Dendritic cell treated with granulocyte-macrophage colony-stimulating factor and Interleukin-4, amounts not matched to agents 40 ng/mL and 50 ng/mL, for 4 days (primary cell): ENCODE results near the gene TEP1.
"Not testable (repeated sequence)": the region's sequence is repeated elsewhere in the genome, so short reads cannot be mapped to it uniquely, and the experiment has no call there.

ENCODE experiments used
- H3K27ac Mint-ChIP-seq: one replicate; pipeline ENCODE4 v1.8.0; 2022; ENCODE audit warnings: mild to moderate bottlenecking, mixed read lengths
- H3K27me3 Mint-ChIP-seq: one replicate; pipeline ENCODE4 v1.8.0; 2022; ENCODE audit warnings: mild to moderate bottlenecking, mixed read lengths
- H3K36me3 Mint-ChIP-seq: one replicate; pipeline ENCODE4 v1.8.0; 2022; ENCODE audit warnings: low read depth, mixed read lengths
- H3K4me1 Mint-ChIP-seq: one replicate; pipeline ENCODE4 v1.8.0; 2022; ENCODE audit warnings: low read depth, mixed read lengths
- H3K4me3 Mint-ChIP-seq: one replicate; pipeline ENCODE4 v1.8.0; 2022; ENCODE audit warnings: mild to moderate bottlenecking, moderate library complexity, mixed read lengths
- H3K9me3 Mint-ChIP-seq: one replicate; pipeline ENCODE4 v1.8.0; 2022; ENCODE audit warnings: mixed read lengths
- intact Hi-C: fragments of 100-400 bp; cut with micrococcal nuclease; formaldehyde crosslinking; loops from one replicate; pipeline ENCODE4 v1.15.0; 2022

TEP1 gene

GRCh38 chr14:20412876-20413743, at the start of gene TEP1:
TSS of gene TEP1 (minus strand) at chr14:20413501. CDS start at chr14:20408439, 5,062 bp downstream.
- Mint-ChIP-seq H3K36me3 (peaks cover 41% of the 10 kb centered on the region), H3K27me3 (no peaks in the 10 kb centered on the region), H3K4me1 (peaks cover 44% of the 10 kb centered on the region), H3K27ac (peak within 1 kb of the TSS; percentile 92), H3K9me3 (no peaks in the 10 kb centered on the region), H3K4me3 (peak within 1 kb of the TSS; percentile 95)
- intact Hi-C loops, result loop anchor here (2.0 to 10.0 kb wide), 4 partner anchors 42 to 274 kb away; partner anchors contain the start of genes ANG, APEX1, OSGEP and PARP2

DNA sequence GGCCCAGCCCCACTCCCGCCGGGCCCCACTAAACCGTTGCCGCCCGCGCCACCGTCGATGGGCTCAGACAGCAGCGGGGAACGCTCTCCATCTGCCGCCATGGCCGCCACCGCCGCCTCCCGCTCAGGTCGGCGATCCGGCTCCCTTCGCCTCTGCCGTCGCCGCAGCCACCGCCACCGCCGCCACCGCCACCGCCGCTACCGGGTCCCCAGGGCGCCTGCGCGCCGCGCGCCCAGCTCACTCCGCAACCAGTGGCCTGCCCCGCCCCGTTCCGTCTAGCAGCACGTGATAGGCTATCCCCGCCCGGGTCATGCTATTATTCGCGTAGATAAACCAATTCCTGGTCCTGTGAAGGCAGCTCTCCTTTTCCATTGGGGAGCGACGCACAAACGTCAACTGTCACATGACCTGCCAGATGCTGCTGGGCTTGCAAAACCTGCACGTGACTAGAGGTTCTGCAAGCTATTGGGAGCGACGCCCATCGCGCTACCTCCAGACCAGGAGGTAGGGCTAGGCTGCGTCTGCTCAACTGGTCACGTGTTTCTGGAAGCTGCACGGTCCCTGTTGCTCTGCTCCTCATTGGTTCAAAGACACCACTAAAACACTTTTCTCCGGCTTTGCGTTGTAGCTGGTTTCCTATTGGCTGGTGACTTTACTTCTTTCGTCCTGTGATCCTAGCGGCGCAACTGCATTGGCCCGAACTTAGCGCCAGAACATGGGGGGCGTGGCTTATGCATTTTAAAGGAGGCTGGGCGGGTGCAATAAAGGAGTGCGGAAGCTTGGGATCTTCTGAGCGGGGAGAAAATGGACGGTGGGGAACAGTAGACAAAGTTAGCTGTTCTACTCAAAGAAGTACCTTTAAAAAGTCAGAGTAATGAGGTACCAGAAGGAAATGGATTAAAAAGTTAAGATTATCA, 48.2 kb upstream of the TEP1 start, which contains the start of gene PIP4P1:
Gene PIP4P1 (minus strand): TSS at position 210 of the 917 bp plus-strand sequence. CDS start 109 bp downstream, at position 101.
- Mint-ChIP-seq H3K9me3 (no peaks in the 10 kb centered on the region), H3K4me3 (peak within 1 kb of the TSS; percentile 97), H3K27me3 (no peaks in the 10 kb centered on the region), H3K27ac (peak within 1 kb of the TSS; percentile 88), H3K36me3 (no peaks in the 10 kb centered on the region), H3K4me1 (peaks cover 30% of the 10 kb centered on the region)
- intact Hi-C loops, result loop anchor here (1.0 kb wide), 1 partner anchor 8 kb away; the partner anchor contains the start of gene PNP

DNA sequence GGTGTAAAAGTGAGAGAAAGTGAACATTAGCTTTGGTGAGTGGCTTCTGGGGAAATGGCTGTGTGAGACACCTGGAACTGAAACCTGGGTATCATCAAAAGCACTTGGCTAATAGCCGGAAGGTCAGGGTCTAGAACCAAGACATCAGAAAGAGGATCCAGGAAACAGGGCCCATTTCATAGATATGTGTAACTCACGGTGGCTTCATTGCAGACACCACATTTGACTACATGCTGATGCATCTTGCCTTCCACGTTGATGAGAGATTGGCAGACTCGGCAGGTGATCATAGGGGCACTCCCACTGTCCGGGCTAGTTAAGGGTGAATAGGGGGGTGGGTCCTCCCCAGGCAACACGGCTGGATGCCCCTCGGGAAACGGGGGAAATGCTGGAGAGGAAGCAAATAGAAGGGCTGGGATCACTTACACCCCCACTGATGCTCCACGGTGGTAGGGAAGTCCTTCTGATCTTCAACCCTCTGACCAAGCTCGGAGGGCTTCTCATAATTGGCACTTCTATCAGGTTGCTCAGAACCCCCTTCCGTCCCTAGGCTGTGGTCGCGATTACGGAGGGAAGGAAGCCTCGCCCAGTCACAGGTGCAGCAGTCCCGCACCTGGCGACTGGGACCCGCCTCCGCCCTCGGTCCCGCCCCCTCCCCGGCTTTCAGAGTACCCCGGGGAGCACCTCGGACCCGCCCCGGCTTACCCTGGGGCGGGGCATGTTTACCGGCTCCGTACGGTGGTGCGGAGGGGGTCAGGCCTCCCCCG, 47.3 kb upstream of the TEP1 start:
- H3K4me3 Mint-ChIP-seq, result peak overlapping the region; percentile 97
- H3K36me3 Mint-ChIP-seq, result no peaks in the 10 kb centered on the region
- peaks cover 30% of the 10 kb centered on the region for H3K4me1 Mint-ChIP-seq
- no peaks in the 10 kb centered on the region for H3K27me3 Mint-ChIP-seq
- no peaks in the 10 kb centered on the region for H3K9me3 Mint-ChIP-seq
- H3K27ac Mint-ChIP-seq, result peak overlapping the region; percentile 88
- intact Hi-C loops, result loop anchor here (1.0 kb wide), 1 partner anchor 9 kb away; the partner anchor contains the start of gene PNP

- H3K36me3 Mint-ChIP-seq, result no peaks in the 10 kb centered on the region
- no peak overlapping the region for H3K27ac Mint-ChIP-seq
- no peaks in the 10 kb centered on the region for H3K27me3 Mint-ChIP-seq
- no peak overlapping the region for H3K4me3 Mint-ChIP-seq
- intact Hi-C loops, result no loop called here
- H3K4me1 Mint-ChIP-seq, result peaks cover 25% of the 10 kb centered on the region
- H3K9me3 Mint-ChIP-seq, result no peaks in the 10 kb centered on the region
Measured at GRCh38 chr14:20458031-20458789, 44.9 kb upstream of the TEP1 start.

DNA sequence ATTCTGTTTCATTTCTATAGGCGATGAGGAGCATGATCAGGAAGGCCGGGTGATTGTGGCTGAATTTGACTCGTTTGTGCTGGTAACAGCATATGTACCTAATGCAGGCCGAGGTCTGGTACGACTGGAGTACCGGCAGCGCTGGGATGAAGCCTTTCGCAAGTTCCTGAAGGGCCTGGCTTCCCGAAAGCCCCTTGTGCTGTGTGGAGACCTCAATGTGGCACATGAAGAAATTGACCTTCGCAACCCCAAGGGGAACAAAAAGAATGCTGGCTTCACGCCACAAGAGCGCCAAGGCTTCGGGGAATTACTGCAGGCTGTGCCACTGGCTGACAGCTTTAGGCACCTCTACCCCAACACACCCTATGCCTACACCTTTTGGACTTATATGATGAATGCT, 43.7 kb upstream of the TEP1 start:
- no peak overlapping the region for H3K27ac Mint-ChIP-seq
- no peaks in the 10 kb centered on the region for H3K27me3 Mint-ChIP-seq
- peak overlapping the region; percentile 53 for H3K4me3 Mint-ChIP-seq
- H3K9me3 Mint-ChIP-seq, result no peaks in the 10 kb centered on the region
- H3K4me1 Mint-ChIP-seq, result peaks cover 25% of the 10 kb centered on the region
- intact Hi-C loops, result no loop called here
- H3K36me3 Mint-ChIP-seq, result no peaks in the 10 kb centered on the region

GRCh38 chr14:20455355-20456300, 42.3 kb upstream of the TEP1 start:
- Mint-ChIP-seq H3K27me3 (no peaks in the 10 kb centered on the region), H3K27ac (no peak overlapping the region), H3K36me3 (no peaks in the 10 kb centered on the region), H3K4me3 (no peak overlapping the region), H3K9me3 (no peaks in the 10 kb centered on the region), H3K4me1 (peaks cover 22% of the 10 kb centered on the region)
- intact Hi-C loops, result loop anchor here (2.0 kb wide), 3 partner anchors 13 to 113 kb away; partner anchors contain the start of genes PARP2, PNP and TEP1

- no peaks in the 10 kb centered on the region for H3K36me3 Mint-ChIP-seq
- H3K9me3 Mint-ChIP-seq, result no peaks in the 10 kb centered on the region
- H3K27me3 Mint-ChIP-seq, result no peaks in the 10 kb centered on the region
- intact Hi-C loops, result loop anchor here (2.0 kb wide), 3 partner anchors 14 to 112 kb away; partner anchors contain the start of genes PARP2, PNP and TEP1
- H3K4me1 Mint-ChIP-seq, result peaks cover 18% of the 10 kb centered on the region
- H3K4me3 Mint-ChIP-seq, result no peak within 1 kb of the TSS
- H3K27ac Mint-ChIP-seq, result no peak within 1 kb of the TSS
Measured at GRCh38 chr14:20454516-20455354, 41.4 kb upstream of the TEP1 start, which contains the start of the genes APEX1 and OSGEP. TSS of gene APEX1 (plus strand) at chr14:20455226. CDS start at chr14:20455646, 420 bp downstream. TSS of gene OSGEP (minus strand) at chr14:20454812. CDS start at chr14:20454683, 129 bp downstream.

DNA sequence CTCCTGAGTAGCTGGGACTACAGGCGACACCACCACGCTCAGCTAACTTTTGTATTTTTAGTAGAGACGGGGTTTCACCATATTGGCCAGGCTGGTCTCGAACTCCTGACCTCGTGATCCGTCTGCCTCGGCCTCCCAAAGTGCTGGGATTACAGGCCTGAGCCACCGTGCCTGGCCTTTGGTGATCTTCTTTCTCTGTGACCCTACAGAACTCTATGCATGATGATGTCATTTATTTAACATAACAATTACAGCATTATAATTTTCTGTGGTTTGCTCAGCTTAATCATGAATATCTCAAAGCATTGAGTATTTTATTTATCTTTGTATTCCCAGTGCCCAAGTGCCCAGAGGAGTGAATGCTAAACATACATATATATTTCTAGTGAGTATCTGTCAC, 39.5 kb upstream of the TEP1 start:
- H3K27me3 Mint-ChIP-seq, intact Hi-C loops, H3K4me3 Mint-ChIP-seq, H3K27ac Mint-ChIP-seq, H3K9me3 Mint-ChIP-seq, H3K36me3 Mint-ChIP-seq: not testable (repeated sequence)
- peaks cover 20% of the 10 kb centered on the region for H3K4me1 Mint-ChIP-seq

- Mint-ChIP-seq H3K27ac (no peak overlapping the region), H3K9me3 (no peaks in the 10 kb centered on the region), H3K4me1 (peaks cover 23% of the 10 kb centered on the region), H3K4me3 (no peak overlapping the region), H3K36me3 (peaks cover 6% of the 10 kb centered on the region), H3K27me3 (no peaks in the 10 kb centered on the region)
- intact Hi-C loops, result no loop called here
Measured at GRCh38 chr14:20446889-20447288, 33.6 kb upstream of the TEP1 start.

- peaks cover 47% of the 10 kb centered on the region for H3K4me1 Mint-ChIP-seq
- H3K4me3 Mint-ChIP-seq, H3K36me3 Mint-ChIP-seq, intact Hi-C loops, H3K9me3 Mint-ChIP-seq, H3K27me3 Mint-ChIP-seq, H3K27ac Mint-ChIP-seq: not testable (repeated sequence)
Measured at GRCh38 chr14:20443650-20444049, 30.3 kb upstream of the TEP1 start.

DNA sequence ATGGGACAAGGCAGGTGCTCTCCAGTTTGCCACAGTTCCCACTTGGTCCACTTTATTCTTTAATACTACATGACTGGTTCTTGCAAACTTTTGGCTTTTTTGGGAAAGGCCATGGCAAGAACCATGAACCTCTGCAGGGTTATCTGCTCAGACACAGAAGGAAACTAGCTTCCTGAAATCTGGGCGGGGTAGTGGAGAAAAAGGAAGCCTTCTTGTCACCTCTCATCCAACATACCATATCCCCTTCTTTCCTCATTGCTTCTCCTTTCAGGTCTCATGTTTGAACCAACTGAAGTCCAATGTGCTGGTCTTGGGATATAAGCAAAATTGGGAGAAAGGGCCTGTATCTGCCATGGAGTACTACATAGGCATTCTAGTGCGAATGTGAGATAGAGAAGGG, 28.2 kb upstream of the TEP1 start:
- H3K4me3 Mint-ChIP-seq, result no peak overlapping the region
- peaks cover 63% of the 10 kb centered on the region for H3K4me1 Mint-ChIP-seq
- H3K27me3 Mint-ChIP-seq, result no peaks in the 10 kb centered on the region
- intact Hi-C loops, result no loop called here
- no peak overlapping the region for H3K27ac Mint-ChIP-seq
- H3K36me3 Mint-ChIP-seq, result peaks cover 6% of the 10 kb centered on the region
- peaks cover 10% of the 10 kb centered on the region for H3K9me3 Mint-ChIP-seq
